Fibroblast of lung (primary cell): Measurements from ENCODE around the gene WDR54. TPM values are rescaled to one million over a fixed set of nuclear protein-coding genes. Genes with fewer than 3 reads are reported as not detected.

Source experiments
- DNase-seq, 2 donors: peaks; one replicate each; pipeline versions ENCODE4 v3.0.0 to v3.0.0-alpha.2; 2010; ENCODE audit warnings: low read depth in 2 of 2
- H2AFZ ChIP-seq: 2 replicates; pipeline ENCODE4 v1.5.1; 2012; ENCODE audit warnings: low read length, control low read depth, inconsistent platforms
- H3K27ac ChIP-seq: 2 replicates; pipeline ENCODE4 v1.5.1; 2011; ENCODE audit warnings: low read length, control low read depth; ENCODE audit not compliant: insufficient read depth
- H3K27me3 ChIP-seq: 2 replicates; pipeline ENCODE4 v1.5.1; 2011; ENCODE audit warnings: mild to moderate bottlenecking, low read length; ENCODE audit not compliant: control insufficient read depth, insufficient read depth
- H3K36me3 ChIP-seq: 2 replicates; pipeline ENCODE4 v1.5.1; 2011; ENCODE audit warnings: low read length; ENCODE audit not compliant: control insufficient read depth, insufficient read depth
- H3K4me1 ChIP-seq: 2 replicates; pipeline ENCODE4 v1.5.1; 2011; ENCODE audit warnings: low read length; ENCODE audit not compliant: control insufficient read depth, insufficient read depth; ENCODE audit errors: extremely low read depth
- H3K4me2 ChIP-seq: 2 replicates; pipeline ENCODE4 v1.5.1; 2011; ENCODE audit warnings: low read length, control low read depth; ENCODE audit not compliant: insufficient read depth; ENCODE audit errors: extremely low read depth
- H3K4me3 ChIP-seq, 4 experiments: fragments of 200-600 bp in 1 of 4; sonication (generic) in 1 of 4; replicated peaks in 1 of 4; 2 replicates each; pipeline ENCODE4 v1.5.1; 2011 to 2016; ENCODE audit warnings: low read length in 4 of 4, low read depth in 3 of 4, mild to moderate bottlenecking in 3 of 4, control low read depth in 2 of 4, inconsistent platforms in 1 of 4, mixed read lengths in 1 of 4; ENCODE audit not compliant: insufficient read depth in 1 of 4; ENCODE audit errors: control extremely low read depth in 1 of 4
- H3K79me2 ChIP-seq: 2 replicates; pipeline ENCODE4 v1.5.1; 2012; ENCODE audit warnings: mild to moderate bottlenecking, low read length, inconsistent platforms; ENCODE audit not compliant: control insufficient read depth, insufficient read depth
- H3K9ac ChIP-seq: 2 replicates; pipeline ENCODE4 v1.5.1; 2011; ENCODE audit warnings: mild to moderate bottlenecking, low read length, control low read depth; ENCODE audit not compliant: insufficient read depth
- H3K9me3 ChIP-seq: 2 replicates; pipeline ENCODE4 v1.5.1; 2012; ENCODE audit warnings: low read depth, low read length; ENCODE audit not compliant: control insufficient read depth, insufficient read depth
- H4K20me1 ChIP-seq: 2 replicates; pipeline ENCODE4 v1.5.1; 2011; ENCODE audit warnings: low read length; ENCODE audit not compliant: control insufficient read depth, insufficient read depth; ENCODE audit errors: extremely low read depth
- EZH2 ChIP-seq: IDR thresholded peaks from 2 replicates; pipeline ENCODE4 v1.5.1; 2012; ENCODE audit warnings: low read length, control low read depth, mild to moderate bottlenecking; ENCODE audit errors: missing control alignments
- polyA plus RNA-seq, 2 donors: library from polyadenylated mRNA; depleted of rRNA in 1 of 2; stranded (reverse) in 1 of 2; unstranded in 1 of 2; fragments of >200 nt; gene quantifications; 2 replicates each; pipeline ENCODE4 v1.2.1, GENCODE V29; 2011 to 2012; ENCODE audit warnings: missing spikeins in 1 of 2
- total RNA-seq: library from RNA; depleted of rRNA; stranded (reverse); fragments of >200 nt; gene quantifications from 2 replicates; pipeline ENCODE4 v1.2.1, GENCODE V29; 2014
- TF ChIP-seq, protein P1 (sequence below), 2 donors: IDR thresholded peaks in 1 of 2; conservative IDR thresholded peaks in 1 of 2; 1 replicate in 1 of 2; 2 replicates in 1 of 2; pipeline ENCODE4 v1.5.1; 2011 to 2012; ENCODE audit warnings: low read length in 2 of 2, control low read depth in 1 of 2, inconsistent platforms in 1 of 2, low read depth in 1 of 2, mild to moderate bottlenecking in 1 of 2

Gene WDR54
- total and polyA plus RNA-seq, 2 donors (not counting 1 experiment from before 2014, with no cell fraction given) = 24.3 to 27.1 TPM

- TF ChIP-seq, protein P1, sequence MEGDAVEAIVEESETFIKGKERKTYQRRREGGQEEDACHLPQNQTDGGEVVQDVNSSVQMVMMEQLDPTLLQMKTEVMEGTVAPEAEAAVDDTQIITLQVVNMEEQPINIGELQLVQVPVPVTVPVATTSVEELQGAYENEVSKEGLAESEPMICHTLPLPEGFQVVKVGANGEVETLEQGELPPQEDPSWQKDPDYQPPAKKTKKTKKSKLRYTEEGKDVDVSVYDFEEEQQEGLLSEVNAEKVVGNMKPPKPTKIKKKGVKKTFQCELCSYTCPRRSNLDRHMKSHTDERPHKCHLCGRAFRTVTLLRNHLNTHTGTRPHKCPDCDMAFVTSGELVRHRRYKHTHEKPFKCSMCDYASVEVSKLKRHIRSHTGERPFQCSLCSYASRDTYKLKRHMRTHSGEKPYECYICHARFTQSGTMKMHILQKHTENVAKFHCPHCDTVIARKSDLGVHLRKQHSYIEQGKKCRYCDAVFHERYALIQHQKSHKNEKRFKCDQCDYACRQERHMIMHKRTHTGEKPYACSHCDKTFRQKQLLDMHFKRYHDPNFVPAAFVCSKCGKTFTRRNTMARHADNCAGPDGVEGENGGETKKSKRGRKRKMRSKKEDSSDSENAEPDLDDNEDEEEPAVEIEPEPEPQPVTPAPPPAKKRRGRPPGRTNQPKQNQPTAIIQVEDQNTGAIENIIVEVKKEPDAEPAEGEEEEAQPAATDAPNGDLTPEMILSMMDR (conservative IDR thresholded peaks at IDR 0.05 in 1 of 2, IDR thresholded peaks at IDR 0.05 in 1 of 2; ENCODE audit: low read depth in 1 of 2, low read length in 2 of 2) = no peak
- TF ChIP-seq EZH2 = no peak
- no peaks in the 10 kb centered on the region for H3K9me3 ChIP-seq
- H3K27ac ChIP-seq = no peak overlapping the region
- H3K36me3 ChIP-seq = no peaks in the 10 kb centered on the region
- no peaks in the 10 kb centered on the region for H4K20me1 ChIP-seq
- DNase-seq = no peak
- H3K27me3 ChIP-seq = no peaks in the 10 kb centered on the region
- peak overlapping the region; percentile 50 for H3K9ac ChIP-seq
- peak overlapping the region; percentile 85 for H3K4me2 ChIP-seq
- peak overlapping the region in 3 of 4 experiments; percentile 14 to 60 (median 38) for H3K4me3 ChIP-seq
- no peaks in the 10 kb centered on the region for H3K79me2 ChIP-seq
- H2AFZ ChIP-seq = peak overlapping the region; percentile 91
- peaks cover 9% of the 10 kb centered on the region for H3K4me1 ChIP-seq
Measured at GRCh38 chr2:74414441-74414840, 7.1 kb upstream of the WDR54 start.

GRCh38 chr2:74414881-74415761 is 6.4 kb upstream of the WDR54 start:
- peak overlapping the region; percentile 7 to 60 (median 43) for H3K4me3 ChIP-seq
- no peaks in the 10 kb centered on the region for H3K27me3 ChIP-seq
- peak; percentile 26 for DNase-seq
- peak overlapping the region; percentile 50 for H3K9ac ChIP-seq
- no peak for TF ChIP-seq EZH2
- TF ChIP-seq, protein P1 (conservative IDR thresholded peaks at IDR 0.05 in 1 of 2, IDR thresholded peaks at IDR 0.05 in 1 of 2; ENCODE audit: low read depth in 1 of 2, low read length in 2 of 2) = peak in 1 of 2 donors; percentile 37
- no peaks in the 10 kb centered on the region for H3K36me3 ChIP-seq
- no peaks in the 10 kb centered on the region for H4K20me1 ChIP-seq
- H2AFZ ChIP-seq = peak overlapping the region; percentile 91
- H3K79me2 ChIP-seq = no peaks in the 10 kb centered on the region
- peak overlapping the region; percentile 85 for H3K4me2 ChIP-seq
- H3K4me1 ChIP-seq = peaks cover 9% of the 10 kb centered on the region
- no peaks in the 10 kb centered on the region for H3K9me3 ChIP-seq
- peak overlapping the region; percentile 8 for H3K27ac ChIP-seq

DNA sequence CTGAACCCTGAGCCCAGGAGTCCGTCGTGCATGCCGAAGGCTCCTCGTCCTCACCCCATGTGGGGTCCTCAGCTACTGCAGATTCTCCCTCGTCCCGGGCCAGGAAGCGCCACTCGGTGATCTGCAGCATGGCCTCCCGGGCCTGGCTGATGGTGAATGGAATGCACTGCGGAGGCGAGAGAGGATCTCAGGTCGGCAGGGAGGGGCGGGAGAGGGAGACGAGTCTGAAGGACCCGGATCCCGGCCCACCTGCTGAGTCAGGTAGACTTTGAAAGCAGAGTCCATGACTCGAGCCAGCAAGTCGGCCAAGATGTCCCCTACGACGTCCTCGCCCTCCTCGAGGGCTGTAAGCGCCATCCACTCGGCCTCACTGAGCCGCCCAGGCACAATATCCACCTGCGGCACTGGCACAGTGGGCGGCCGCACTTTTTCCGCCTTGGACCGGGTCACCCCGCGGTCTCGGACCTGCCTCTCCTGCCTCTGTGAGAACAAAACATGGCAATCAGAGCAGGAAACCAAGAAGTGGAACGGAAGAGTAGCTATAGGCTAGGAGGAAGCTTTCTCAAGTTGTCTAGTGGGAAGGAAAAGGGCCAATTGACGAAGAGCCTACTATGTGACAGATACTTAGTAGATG is 5.7 kb upstream of the WDR54 start:
- Histone ChIP-seq H3K9ac (no peak overlapping the region), H3K4me2 (peak overlapping the region; percentile 71), H3K36me3 (no peaks in the 10 kb centered on the region), H3K27me3 (no peaks in the 10 kb centered on the region), H4K20me1 (no peaks in the 10 kb centered on the region), H2AFZ (peak overlapping the region; percentile 91), H3K27ac (no peak overlapping the region), H3K4me1 (peaks cover 9% of the 10 kb centered on the region), H3K4me3 (peak overlapping the region; percentile 7 to 60 (median 43)), H3K9me3 (no peaks in the 10 kb centered on the region), H3K79me2 (no peaks in the 10 kb centered on the region)
- no peak for DNase-seq
- TF ChIP-seq, protein P1 (conservative IDR thresholded peaks at IDR 0.05 in 1 of 2, IDR thresholded peaks at IDR 0.05 in 1 of 2; ENCODE audit: low read depth in 1 of 2, low read length in 2 of 2) = no peak
- TF ChIP-seq EZH2 = no peak
